ENCODE measurements around the gene DXO.
A peak's percentile ranks its signal among the peaks of the same experiment; 100 is the strongest.
"Not testable (repeated sequence)": the region's sequence is repeated elsewhere in the genome, so short reads cannot be mapped to it uniquely, and the experiment has no call there.

DXO gene

DNA sequence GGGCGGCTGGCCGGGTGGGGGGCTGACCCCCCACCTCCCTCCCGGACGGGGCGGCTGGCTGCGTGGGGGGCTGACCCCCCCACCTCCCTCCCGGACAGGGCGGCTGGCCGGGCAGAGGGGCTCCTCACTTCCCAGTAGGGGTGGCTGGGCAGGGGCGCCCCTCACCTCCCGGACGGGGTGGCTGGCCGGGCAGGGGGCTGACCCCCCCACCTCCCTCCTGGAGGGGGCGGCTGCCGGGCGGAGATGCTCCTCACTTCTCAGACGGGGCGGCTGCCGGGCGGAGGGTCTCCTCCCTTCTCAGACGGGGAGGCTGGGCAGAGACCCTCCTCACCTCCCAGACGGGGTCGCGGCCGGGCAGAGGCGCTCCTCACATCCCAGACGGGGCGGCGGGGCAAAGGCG, 4.1 kb upstream of the DXO start:
- not testable (repeated sequence) for H4K91ac ChIP-seq (ENCODE audit: low read length); DNase-seq; H2BK5ac ChIP-seq (ENCODE audit: low read depth, low read length, poor library complexity, severe bottlenecking); H2AFZ ChIP-seq (ENCODE audit: low read depth, low read length); H3K4me2 ChIP-seq (ENCODE audit: low read length, poor library complexity, severe bottlenecking); H3K14ac ChIP-seq (ENCODE audit: low read length in 2 of 2); H3K27me3 ChIP-seq (ENCODE audit: control insufficient read depth in 1 of 2, insufficient read depth in 1 of 2, low read length in 2 of 2); H2BK12ac ChIP-seq (ENCODE audit: low read length in 2 of 2); H3K9ac ChIP-seq (ENCODE audit: low read length); H2BK120ac ChIP-seq (ENCODE audit: low read depth, low read length); H2AK5ac ChIP-seq (ENCODE audit: low read length, severe bottlenecking); H3K4me3 ChIP-seq (ENCODE audit: insufficient read depth in 1 of 2, low read depth in 1 of 2, low read length in 2 of 2); H3K18ac ChIP-seq (ENCODE audit: low read depth in 1 of 2, low read length in 2 of 2); H3K4ac ChIP-seq (ENCODE audit: low read depth in 1 of 2, low read length in 2 of 2); H3K23ac ChIP-seq (ENCODE audit: low read length in 2 of 2); H3K27ac ChIP-seq (ENCODE audit: low read length, poor library complexity, severe bottlenecking); H3K9me3 ChIP-seq (ENCODE audit: control insufficient read depth, low read length); H2BK15ac ChIP-seq (ENCODE audit: low read depth, poor library complexity, severe bottlenecking); H4K8ac ChIP-seq (ENCODE audit: low read length)
- Histone ChIP-seq H3K36me3 (ENCODE audit: control insufficient read depth in 1 of 2, insufficient read depth in 2 of 2, low read depth in 1 of 2, low read length in 2 of 2) (peaks cover 19 to 26% of the 10 kb centered on the region in 2 experiments), H3K79me1 (replicated peaks; ENCODE audit: low read length, poor library complexity, severe bottlenecking) (peaks cover 16% of the 10 kb centered on the region), H3K4me1 (ENCODE audit: control insufficient read depth, insufficient read depth, low read depth, low read length) (peaks cover 12% of the 10 kb centered on the region)
- WGBS: 98% methylated on average over 11 of the region's 30 CpGs

- no peak overlapping the region for H2BK5ac ChIP-seq (ENCODE audit: low read depth, low read length, poor library complexity, severe bottlenecking)
- peak overlapping the region; percentile 89 for H2AFZ ChIP-seq (ENCODE audit: low read depth, low read length)
- H4K8ac ChIP-seq (ENCODE audit: low read length): peak overlapping the region; percentile 95
These were observed 892 bp upstream of the DXO start for GRCh38 chr6:31972709-31973350.

DNA sequence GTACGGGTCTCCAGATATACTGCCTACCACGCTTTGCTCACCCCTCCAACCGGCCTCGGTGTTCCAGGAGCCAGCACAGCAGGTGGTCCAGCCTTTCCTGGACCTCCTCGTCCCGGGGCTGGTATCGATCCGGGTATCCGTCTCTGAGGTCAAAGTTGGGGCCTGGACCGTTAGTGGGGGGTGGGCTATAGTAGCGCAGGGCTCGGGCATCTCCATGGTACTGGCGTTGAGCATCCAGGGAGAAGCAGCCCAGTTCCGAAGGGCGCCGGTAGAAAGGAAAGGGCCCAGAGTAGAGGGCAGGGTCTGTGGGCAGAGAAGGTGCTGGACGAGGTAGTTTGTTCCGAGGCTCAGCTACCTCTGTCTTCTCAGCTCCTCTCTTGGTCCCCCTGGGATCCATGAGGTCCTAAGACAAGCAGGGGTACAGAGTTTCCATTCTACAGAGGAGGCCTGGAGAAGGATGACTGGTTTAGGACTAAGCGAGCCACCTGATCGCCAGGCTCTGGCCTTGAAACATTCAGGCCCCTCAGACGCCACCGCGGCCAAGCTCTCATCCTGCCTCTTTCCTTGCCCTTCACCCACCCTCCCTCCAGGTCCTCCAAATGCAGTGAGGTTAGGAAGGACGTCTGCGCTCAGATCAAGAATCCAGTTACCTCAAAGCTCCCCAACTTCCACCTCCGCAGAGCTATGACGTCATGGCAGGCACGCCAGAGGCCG, 502 bp downstream of the DXO start:
- Histone ChIP-seq H3K27ac (ENCODE audit: low read length, poor library complexity, severe bottlenecking) (peak overlapping the region; percentile 25), H3K4me2 (ENCODE audit: low read length, poor library complexity, severe bottlenecking) (peak overlapping the region; percentile 61), H3K36me3 (ENCODE audit: control insufficient read depth in 1 of 2, insufficient read depth in 2 of 2, low read depth in 1 of 2, low read length in 2 of 2) (peaks cover 46 to 54% of the 10 kb centered on the region in 2 experiments), H2BK5ac (ENCODE audit: low read depth, low read length, poor library complexity, severe bottlenecking) (no peak overlapping the region), H4K8ac (ENCODE audit: low read length) (peak overlapping the region; percentile 96), H3K9ac (ENCODE audit: low read length) (peak overlapping the region; percentile 99), H3K4me3 (ENCODE audit: insufficient read depth in 1 of 2, low read depth in 1 of 2, low read length in 2 of 2) (peak overlapping the region; percentile 92), H2BK120ac (ENCODE audit: low read depth, low read length) (peak overlapping the region; percentile 21), H2AK5ac (ENCODE audit: low read length, severe bottlenecking) (peak overlapping the region; percentile 40), H3K18ac (ENCODE audit: low read depth in 1 of 2, low read length in 2 of 2) (peak overlapping the region; percentile 78 to 86), H3K4me1 (ENCODE audit: control insufficient read depth, insufficient read depth, low read depth, low read length) (peaks cover 32% of the 10 kb centered on the region), H2BK15ac (ENCODE audit: low read depth, poor library complexity, severe bottlenecking) (no peak overlapping the region), H3K4ac (ENCODE audit: low read depth in 1 of 2, low read length in 2 of 2) (peak overlapping the region; percentile 59 to 62), H4K91ac (ENCODE audit: low read length) (peak overlapping the region; percentile 89), H2BK12ac (ENCODE audit: low read length in 2 of 2) (peak overlapping the region in 1 of 2 experiments; percentile 18), H2AFZ (ENCODE audit: low read depth, low read length) (peak overlapping the region; percentile 65), H3K27me3 (ENCODE audit: control insufficient read depth in 1 of 2, insufficient read depth in 1 of 2, low read length in 2 of 2) (no peaks in the 10 kb centered on the region), H3K14ac (ENCODE audit: low read length in 2 of 2) (peak overlapping the region in 1 of 2 experiments; percentile 61), H3K23ac (ENCODE audit: low read length in 2 of 2) (no peak overlapping the region), H3K9me3 (ENCODE audit: control insufficient read depth, low read length) (no peaks in the 10 kb centered on the region), H3K79me1 (replicated peaks; ENCODE audit: low read length, poor library complexity, severe bottlenecking) (peaks cover 31% of the 10 kb centered on the region)
- WGBS: 72% methylated on average over 27 of the region's 29 CpGs
- no peak for DNase-seq

More at GRCh38 chr6:31972709-31973350, 892 bp upstream of the DXO start:
- Histone ChIP-seq H2BK120ac (ENCODE audit: low read depth, low read length) (peak overlapping the region; percentile 76), H2BK12ac (ENCODE audit: low read length in 2 of 2) (peak overlapping the region; percentile 1 to 8), H3K4me1 (ENCODE audit: control insufficient read depth, insufficient read depth, low read depth, low read length) (peaks cover 32% of the 10 kb centered on the region), H3K9ac (ENCODE audit: low read length) (peak overlapping the region; percentile 99), H3K23ac (ENCODE audit: low read length in 2 of 2) (peak overlapping the region in 1 of 2 experiments; percentile 65), H3K18ac (ENCODE audit: low read depth in 1 of 2, low read length in 2 of 2) (peak overlapping the region; percentile 86 to 98), H2AK5ac (ENCODE audit: low read length, severe bottlenecking) (peak overlapping the region; percentile 17), H4K91ac (ENCODE audit: low read length) (peak overlapping the region; percentile 92), H3K27me3 (ENCODE audit: control insufficient read depth in 1 of 2, insufficient read depth in 1 of 2, low read length in 2 of 2) (no peaks in the 10 kb centered on the region), H3K27ac (ENCODE audit: low read length, poor library complexity, severe bottlenecking) (peak overlapping the region; percentile 92), H3K4ac (ENCODE audit: low read depth in 1 of 2, low read length in 2 of 2) (peak overlapping the region; percentile 50 to 64), H3K14ac (ENCODE audit: low read length in 2 of 2) (peak overlapping the region in 1 of 2 experiments; percentile 78), H3K9me3 (ENCODE audit: control insufficient read depth, low read length) (no peaks in the 10 kb centered on the region), H3K4me2 (ENCODE audit: low read length, poor library complexity, severe bottlenecking) (peak overlapping the region; percentile 92), H3K4me3 (ENCODE audit: insufficient read depth in 1 of 2, low read depth in 1 of 2, low read length in 2 of 2) (peak overlapping the region; percentile 92), H3K36me3 (ENCODE audit: control insufficient read depth in 1 of 2, insufficient read depth in 2 of 2, low read depth in 1 of 2, low read length in 2 of 2) (peaks cover 36 to 40% of the 10 kb centered on the region in 2 experiments), H3K79me1 (replicated peaks; ENCODE audit: low read length, poor library complexity, severe bottlenecking) (peaks cover 21% of the 10 kb centered on the region), H2BK15ac (ENCODE audit: low read depth, poor library complexity, severe bottlenecking) (peak overlapping the region; percentile 26)
- peak; percentile 86 for DNase-seq
- WGBS: 22% methylated on average over 17 of the region's 19 CpGs

GRCh38 chr6:31970604-31971271, 1.2 kb downstream of the DXO start:
- 93% methylated on average over 18 of the region's 18 CpGs for WGBS
- Histone ChIP-seq H3K27me3 (ENCODE audit: control insufficient read depth in 1 of 2, insufficient read depth in 1 of 2, low read length in 2 of 2) (no peaks in the 10 kb centered on the region), H3K4me1 (ENCODE audit: control insufficient read depth, insufficient read depth, low read depth, low read length) (peaks cover 32% of the 10 kb centered on the region), H3K27ac (ENCODE audit: low read length, poor library complexity, severe bottlenecking) (no peak overlapping the region), H2BK12ac (ENCODE audit: low read length in 2 of 2) (peak overlapping the region in 1 of 2 experiments; percentile 25), H3K18ac (ENCODE audit: low read depth in 1 of 2, low read length in 2 of 2) (no peak overlapping the region), H2BK15ac (ENCODE audit: low read depth, poor library complexity, severe bottlenecking) (peak overlapping the region; percentile 64), H4K91ac (ENCODE audit: low read length) (no peak overlapping the region), H4K8ac (ENCODE audit: low read length) (no peak overlapping the region), H3K9ac (ENCODE audit: low read length) (peak overlapping the region; percentile 99), H2BK120ac (ENCODE audit: low read depth, low read length) (no peak overlapping the region), H2AFZ (ENCODE audit: low read depth, low read length) (no peak overlapping the region), H3K79me1 (replicated peaks; ENCODE audit: low read length, poor library complexity, severe bottlenecking) (peaks cover 32% of the 10 kb centered on the region), H3K23ac (ENCODE audit: low read length in 2 of 2) (no peak overlapping the region), H3K4me3 (ENCODE audit: insufficient read depth in 1 of 2, low read depth in 1 of 2, low read length in 2 of 2) (peak overlapping the region in 1 of 2 experiments; percentile 92), H2AK5ac (ENCODE audit: low read length, severe bottlenecking) (peak overlapping the region; percentile 40), H3K9me3 (ENCODE audit: control insufficient read depth, low read length) (no peaks in the 10 kb centered on the region), H3K14ac (ENCODE audit: low read length in 2 of 2) (no peak overlapping the region), H3K4ac (ENCODE audit: low read depth in 1 of 2, low read length in 2 of 2) (no peak overlapping the region), H3K4me2 (ENCODE audit: low read length, poor library complexity, severe bottlenecking) (peak overlapping the region; percentile 61), H3K36me3 (ENCODE audit: control insufficient read depth in 1 of 2, insufficient read depth in 2 of 2, low read depth in 1 of 2, low read length in 2 of 2) (peaks cover 53 to 61% of the 10 kb centered on the region in 2 experiments), H2BK5ac (ENCODE audit: low read depth, low read length, poor library complexity, severe bottlenecking) (no peak overlapping the region)
- no peak for DNase-seq

All from mesenchymal stem cell (in vitro differentiated cells and primary cell).